OCI-LY3 (cell line): ENCODE data around the gene MAPK8IP2.
"Not testable (repeated sequence)": the region's sequence is repeated elsewhere in the genome, so short reads cannot be mapped to it uniquely, and the experiment has no call there.

Experiments used
- CTCF ChIP-seq: fragments of 200-600, 300-600 bp; sonication (generic); IDR thresholded peaks from 2 replicates; pipeline ENCODE4 v1.5.1; 2014; ENCODE audit warnings: antibody characterized with exemption, low read length, low read depth
- EZH2phosphoT487 ChIP-seq: fragments of 200-600 bp; shearing (Covaris generic); IDR thresholded peaks from 2 replicates; pipeline ENCODE4 v1.6.1; 2018; ENCODE audit warnings: antibody characterized with exemption, mixed run types, low read depth

DNA sequence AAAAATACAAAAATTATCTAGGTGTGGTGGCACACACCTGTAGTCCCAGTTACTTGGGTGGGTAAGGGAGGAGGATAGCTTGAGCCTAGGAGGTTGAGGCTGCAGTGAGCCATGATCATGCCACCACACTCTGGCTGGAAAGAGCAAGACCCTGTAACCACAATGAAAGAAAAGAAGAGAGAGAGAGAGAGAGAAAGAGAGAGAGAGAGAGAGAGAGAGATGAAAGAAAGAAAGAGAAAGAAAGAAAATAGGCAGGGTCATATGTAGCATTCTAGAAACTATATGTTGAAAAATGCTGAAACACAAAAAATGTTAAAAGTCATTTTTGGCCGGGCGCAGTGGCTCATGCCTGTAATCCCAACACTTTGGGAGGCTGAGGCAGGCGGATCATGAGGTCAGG, 13.7 kb downstream of the MAPK8IP2 start:
- TF ChIP-seq CTCF, EZH2phosphoT487: not testable (repeated sequence)
